Measurements from ENCODE around the gene ARHGAP26.
"Not testable (repeated sequence)": the region's sequence is repeated elsewhere in the genome, so short reads cannot be mapped to it uniquely, and the experiment has no call there.

ARHGAP26 gene

GRCh38 chr5:143199161-143199560 lies 429.0 kb downstream of the ARHGAP26 start:
- no peak for DNase-seq

- no peak for DNase-seq
Measured at GRCh38 chr5:143199843-143200242, 429.7 kb downstream of the ARHGAP26 start.

GRCh38 chr5:143200781-143201398 lies 430.7 kb downstream of the ARHGAP26 start:
- no peak for DNase-seq

- DNase-seq: no peak
Measured at GRCh38 chr5:143201589-143201988, 431.4 kb downstream of the ARHGAP26 start.

GRCh38 chr5:143203301-143203956 lies 433.3 kb downstream of the ARHGAP26 start:
- DNase-seq: not testable (repeated sequence)

- DNase-seq: no peak
Measured at GRCh38 chr5:143204474-143205246, 434.5 kb downstream of the ARHGAP26 start.

GRCh38 chr5:143205386-143205785 lies 435.2 kb downstream of the ARHGAP26 start:
- no peak for DNase-seq

GRCh38 chr5:143205883-143206195 lies 435.7 kb downstream of the ARHGAP26 start:
- no peak for DNase-seq

GRCh38 chr5:143206196-143207053 lies 436.2 kb downstream of the ARHGAP26 start:
- DNase-seq: no peak

- no peak for DNase-seq
Measured at GRCh38 chr5:143207058-143207457, 436.9 kb downstream of the ARHGAP26 start.

- DNase-seq: no peak
Measured at GRCh38 chr5:143207563-143208364, 437.6 kb downstream of the ARHGAP26 start.

GRCh38 chr5:143208365-143208641 lies 438.1 kb downstream of the ARHGAP26 start:
- no peak for DNase-seq

- DNase-seq: no peak
Measured at GRCh38 chr5:143208781-143209510, 438.8 kb downstream of the ARHGAP26 start.

- DNase-seq: no peak
Measured at GRCh38 chr5:143209881-143210395, 439.8 kb downstream of the ARHGAP26 start.

- DNase-seq: no peak
Measured at GRCh38 chr5:143210576-143210975, 440.4 kb downstream of the ARHGAP26 start.

GRCh38 chr5:143212261-143212660 lies 442.1 kb downstream of the ARHGAP26 start:
- no peak for DNase-seq

- DNase-seq: no peak
Measured at GRCh38 chr5:143213231-143213850, 443.2 kb downstream of the ARHGAP26 start.

GRCh38 chr5:143213851-143214363 lies 443.7 kb downstream of the ARHGAP26 start:
- no peak for DNase-seq

- no peak for DNase-seq
Measured at GRCh38 chr5:143214458-143214857, 444.3 kb downstream of the ARHGAP26 start.

- DNase-seq: no peak
Measured at GRCh38 chr5:143214890-143215289, 444.7 kb downstream of the ARHGAP26 start.

GRCh38 chr5:143215690-143216089 lies 445.5 kb downstream of the ARHGAP26 start:
- DNase-seq: no peak
